Spinal cord (tissue), 10 donors: ENCODE measurements around the gene SBDS. TPM values are rescaled to one million over a fixed set of nuclear protein-coding genes. Genes with fewer than 3 reads are reported as not detected.
"Not testable (repeated sequence)": the region's sequence is repeated elsewhere in the genome, so short reads cannot be mapped to it uniquely, and the experiment has no call there.

Experiments
- DNase-seq, 6 donors: peaks; one replicate each; pipeline versions ENCODE4 v3.0.0 to v3.0.0-alpha.2; 2013 to 2015; ENCODE audit warnings: low spot score in 6 of 6, low read depth in 4 of 6
- H3K27ac ChIP-seq: one replicate; pipeline ENCODE4 v1.5.1; 2013; ENCODE audit warnings: low read depth, low read length, control low read depth
- H3K27me3 ChIP-seq: one replicate; pipeline ENCODE4 v1.6.1; 2013; ENCODE audit warnings: low read length; ENCODE audit not compliant: control insufficient read depth, insufficient read depth
- H3K36me3 ChIP-seq: one replicate; pipeline ENCODE4 v1.6.1; 2013; ENCODE audit warnings: low read length; ENCODE audit not compliant: control insufficient read depth, insufficient read depth
- H3K4me1 ChIP-seq: one replicate; pipeline ENCODE4 v1.6.1; 2013; ENCODE audit warnings: low read length; ENCODE audit not compliant: control insufficient read depth, insufficient read depth
- H3K4me3 ChIP-seq: one replicate; pipeline ENCODE4 v1.5.1; 2013; ENCODE audit warnings: low read depth, low read length, control low read depth
- H3K9me3 ChIP-seq: one replicate; pipeline ENCODE4 v1.6.1; 2013; ENCODE audit warnings: low read length; ENCODE audit not compliant: control insufficient read depth, insufficient read depth
- WGBS: methylation state at CpG from one replicate; pipeline ENCODE4 v1.1.5; 2013; ENCODE audit warnings: missing lambda C conversion rate; ENCODE audit not compliant: insufficient coverage; 5-methylcytosine and 5-hydroxymethylcytosine counted together
- polyA plus RNA-seq, 2 donors: library from polyadenylated mRNA; unstranded; fragments of 120-200 nt; gene quantifications; one replicate each; pipeline ENCODE4 v1.2.1, GENCODE V29; 2013; ENCODE audit not compliant: insufficient read length in 2 of 2
- total RNA-seq, 2 donors: library from RNA; depleted of rRNA in 1 of 2; stranded (reverse); fragments of 120-200 nt in 1 of 2; fragments of >200 nt in 1 of 2; gene quantifications; one replicate each; pipeline versions ENCODE4 v1.2.3 to v1.2.4, GENCODE V29; 2013 to 2014
- donor health status: healthy.

Gene SBDS
- total and polyA plus RNA-seq, 4 donors: 78.3 to 140 (median 127) TPM

- not testable (repeated sequence) for H3K27me3 ChIP-seq, H3K4me3 ChIP-seq, DNase-seq, H3K9me3 ChIP-seq, H3K4me1 ChIP-seq, H3K27ac ChIP-seq, H3K36me3 ChIP-seq
- 95% methylated on average over 4 of the region's 5 CpGs for WGBS
These were observed 26.4 kb downstream of the SBDS start for GRCh38 chr7:66969001-66969400.

- H3K9me3 ChIP-seq: no peaks in the 10 kb centered on the region
- no peaks in the 10 kb centered on the region for H3K27me3 ChIP-seq
- 88% methylated on average over 5 of the region's 6 CpGs for WGBS
- H3K4me3 ChIP-seq: no peak overlapping the region
- H3K4me1 ChIP-seq: no peaks in the 10 kb centered on the region
- no peak for DNase-seq
- no peaks in the 10 kb centered on the region for H3K36me3 ChIP-seq
- H3K27ac ChIP-seq: no peak overlapping the region
These were observed 28.4 kb downstream of the SBDS start for GRCh38 chr7:66967029-66967428.

- no peaks in the 10 kb centered on the region for H3K9me3 ChIP-seq
- no peak for DNase-seq
- H3K27me3 ChIP-seq: no peaks in the 10 kb centered on the region
- H3K4me3 ChIP-seq: no peak overlapping the region
- H3K4me1 ChIP-seq: no peaks in the 10 kb centered on the region
- H3K27ac ChIP-seq: no peak overlapping the region
- H3K36me3 ChIP-seq: peaks cover 15% of the 10 kb centered on the region
- WGBS: 86% methylated on average over 2 of the region's 4 CpGs
These were observed 31.0 kb downstream of the SBDS start for GRCh38 chr7:66964411-66964810.

- H3K27ac ChIP-seq: no peak overlapping the region
- H3K36me3 ChIP-seq: peaks cover 32% of the 10 kb centered on the region
- H3K27me3 ChIP-seq: no peaks in the 10 kb centered on the region
- H3K9me3 ChIP-seq: no peaks in the 10 kb centered on the region
- DNase-seq: no peak
- no peak overlapping the region for H3K4me3 ChIP-seq
- 100% methylated on average over 5 of the region's 5 CpGs for WGBS
- H3K4me1 ChIP-seq: no peaks in the 10 kb centered on the region
These were observed 34.3 kb downstream of the SBDS start for GRCh38 chr7:66961096-66961495.

GRCh38 chr7:66960192-66960591 lies 35.2 kb downstream of the SBDS start:
- WGBS: 95% methylated on average over 3 of the region's 4 CpGs
- H3K27ac ChIP-seq: no peak overlapping the region
- H3K9me3 ChIP-seq: no peaks in the 10 kb centered on the region
- H3K27me3 ChIP-seq: no peaks in the 10 kb centered on the region
- H3K4me1 ChIP-seq: no peaks in the 10 kb centered on the region
- H3K4me3 ChIP-seq: no peak overlapping the region
- H3K36me3 ChIP-seq: peaks cover 36% of the 10 kb centered on the region
- no peak for DNase-seq

GRCh38 chr7:66958538-66959350 lies 36.6 kb downstream of the SBDS start:
- no peaks in the 10 kb centered on the region for H3K4me1 ChIP-seq
- H3K27ac ChIP-seq: no peak overlapping the region
- H3K9me3 ChIP-seq: no peaks in the 10 kb centered on the region
- H3K27me3 ChIP-seq: no peaks in the 10 kb centered on the region
- WGBS: 89% methylated on average over 15 of the region's 17 CpGs
- peak in 1 of 6 donors; percentile 6 for DNase-seq
- H3K36me3 ChIP-seq: peaks cover 48% of the 10 kb centered on the region
- no peak overlapping the region for H3K4me3 ChIP-seq

GRCh38 chr7:66957595-66958290 lies 37.6 kb downstream of the SBDS start:
- Histone ChIP-seq H3K9me3 (no peaks in the 10 kb centered on the region), H3K4me1 (no peaks in the 10 kb centered on the region), H3K36me3 (peaks cover 53% of the 10 kb centered on the region), H3K27ac (no peak overlapping the region), H3K27me3 (no peaks in the 10 kb centered on the region), H3K4me3 (no peak overlapping the region)
- 92% methylated on average over 10 of the region's 13 CpGs for WGBS
- DNase-seq: no peak

- Histone ChIP-seq H3K27me3 (no peaks in the 10 kb centered on the region), H3K36me3 (peaks cover 65% of the 10 kb centered on the region), H3K4me1 (no peaks in the 10 kb centered on the region), H3K9me3 (no peaks in the 10 kb centered on the region), H3K4me3 (no peak overlapping the region), H3K27ac (no peak overlapping the region)
- 80% methylated on average over 1 of the region's 5 CpGs for WGBS
- DNase-seq: no peak
These were observed 42.4 kb downstream of the SBDS start for GRCh38 chr7:66953044-66953427.

- Histone ChIP-seq H3K27ac (no peak overlapping the region), H3K4me3 (no peak overlapping the region), H3K36me3 (peaks cover 63% of the 10 kb centered on the region), H3K27me3 (no peaks in the 10 kb centered on the region), H3K9me3 (no peaks in the 10 kb centered on the region), H3K4me1 (no peaks in the 10 kb centered on the region)
- DNase-seq: no peak
- 93% methylated on average over 9 of the region's 11 CpGs for WGBS
These were observed 42.9 kb downstream of the SBDS start for GRCh38 chr7:66952343-66953043.
